ENCODE results near the gene PRR22. TPM values are rescaled to one million over a fixed set of nuclear protein-coding genes. Genes with fewer than 3 reads are reported as not detected.

PRR22 gene
- total and polyA plus RNA-seq, 9 of the 15 experiments (the other 6 are each of a cell fraction or from before 2014, with no cell fraction given): 0.03 to 12.0 (median 2.0) TPM; not detected in 1

DNA sequence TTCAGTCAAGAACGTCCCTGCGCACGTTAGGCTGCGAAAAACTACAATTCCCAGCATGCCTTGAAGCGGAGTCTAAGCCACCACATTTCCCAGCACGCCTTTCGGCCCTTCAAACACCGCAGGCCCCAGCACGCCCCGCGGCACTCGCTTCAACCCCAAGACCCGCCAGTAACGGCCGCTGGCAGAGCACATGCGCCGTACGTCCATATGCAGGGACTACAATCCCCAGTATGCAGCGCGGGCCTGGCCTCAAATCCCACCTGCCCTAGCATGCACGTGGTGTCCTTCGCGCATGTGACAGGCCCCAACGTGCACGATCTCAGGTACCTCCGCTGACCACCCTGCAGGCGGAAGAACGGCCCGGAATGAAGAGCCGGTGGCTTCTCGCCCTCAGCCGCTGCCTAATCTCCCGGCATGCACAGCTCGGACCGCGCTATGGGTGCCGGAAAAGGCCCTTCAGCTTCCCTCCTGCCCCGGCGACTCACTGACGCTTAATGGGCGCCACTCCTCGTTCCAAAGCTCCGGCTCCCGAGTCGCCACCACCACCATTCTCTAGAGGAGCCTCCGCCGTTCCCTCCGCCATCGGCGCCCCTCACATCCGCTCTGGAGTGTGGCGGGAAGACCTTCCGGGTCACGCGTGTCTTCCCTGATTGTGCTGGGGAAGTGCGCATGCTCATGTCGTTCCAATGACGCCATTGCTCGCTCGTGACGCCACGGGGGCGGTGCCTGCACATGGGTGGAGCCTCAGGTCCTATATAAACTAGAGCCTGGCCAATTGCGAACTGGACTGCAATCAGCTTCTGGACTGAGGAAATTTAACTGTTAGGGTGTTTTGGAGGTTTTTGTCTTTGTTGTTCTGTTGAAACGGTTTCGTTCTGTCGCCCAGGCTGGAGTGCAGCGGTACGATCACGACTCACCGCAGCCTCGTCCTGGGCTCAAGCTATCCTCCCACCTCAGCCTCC lies 6.3 kb upstream of the PRR22 start, which contains the start of gene DUS3L (continued):
- TF ChIP-seq HCFC1 (IDR thresholded peaks at IDR 0.05; ENCODE audit: low read depth, low read length) (peak; percentile 96), TAF1 (IDR thresholded peaks at IDR 0.05; ENCODE audit: control insufficient read depth, extremely low read depth, insufficient read depth, low read length, severe bottlenecking) (peak; percentile 76), ZNF175 (CRISPR knock-in tag; IDR thresholded peaks at IDR 0.05; ENCODE audit: low read depth) (peak; percentile 90), FOS (IDR thresholded peaks at IDR 0.05; ENCODE audit: extremely low read depth, insufficient read length) (no peak), RBM39 (optimal IDR thresholded peaks at IDR 0.05; ENCODE audit: low read depth, low read length) (no peak), MCM7 (IDR thresholded peaks at IDR 0.05) (no peak), TAF7 (tag; IDR thresholded peaks at IDR 0.05) (peak; percentile 80), ZNF3 (CRISPR knock-in tag; IDR thresholded peaks at IDR 0.05) (no peak)
- TF ChIP-seq, protein P1, sequence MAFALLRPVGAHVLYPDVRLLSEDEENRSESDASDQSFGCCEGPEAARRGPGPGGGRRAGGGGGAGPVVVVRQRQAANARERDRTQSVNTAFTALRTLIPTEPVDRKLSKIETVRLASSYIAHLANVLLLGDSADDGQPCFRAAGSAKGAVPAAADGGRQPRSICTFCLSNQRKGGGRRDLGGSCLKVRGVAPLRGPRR (CRISPR knock-in tag; IDR thresholded peaks at IDR 0.05): no peak
- TF ChIP-seq, protein P2, sequence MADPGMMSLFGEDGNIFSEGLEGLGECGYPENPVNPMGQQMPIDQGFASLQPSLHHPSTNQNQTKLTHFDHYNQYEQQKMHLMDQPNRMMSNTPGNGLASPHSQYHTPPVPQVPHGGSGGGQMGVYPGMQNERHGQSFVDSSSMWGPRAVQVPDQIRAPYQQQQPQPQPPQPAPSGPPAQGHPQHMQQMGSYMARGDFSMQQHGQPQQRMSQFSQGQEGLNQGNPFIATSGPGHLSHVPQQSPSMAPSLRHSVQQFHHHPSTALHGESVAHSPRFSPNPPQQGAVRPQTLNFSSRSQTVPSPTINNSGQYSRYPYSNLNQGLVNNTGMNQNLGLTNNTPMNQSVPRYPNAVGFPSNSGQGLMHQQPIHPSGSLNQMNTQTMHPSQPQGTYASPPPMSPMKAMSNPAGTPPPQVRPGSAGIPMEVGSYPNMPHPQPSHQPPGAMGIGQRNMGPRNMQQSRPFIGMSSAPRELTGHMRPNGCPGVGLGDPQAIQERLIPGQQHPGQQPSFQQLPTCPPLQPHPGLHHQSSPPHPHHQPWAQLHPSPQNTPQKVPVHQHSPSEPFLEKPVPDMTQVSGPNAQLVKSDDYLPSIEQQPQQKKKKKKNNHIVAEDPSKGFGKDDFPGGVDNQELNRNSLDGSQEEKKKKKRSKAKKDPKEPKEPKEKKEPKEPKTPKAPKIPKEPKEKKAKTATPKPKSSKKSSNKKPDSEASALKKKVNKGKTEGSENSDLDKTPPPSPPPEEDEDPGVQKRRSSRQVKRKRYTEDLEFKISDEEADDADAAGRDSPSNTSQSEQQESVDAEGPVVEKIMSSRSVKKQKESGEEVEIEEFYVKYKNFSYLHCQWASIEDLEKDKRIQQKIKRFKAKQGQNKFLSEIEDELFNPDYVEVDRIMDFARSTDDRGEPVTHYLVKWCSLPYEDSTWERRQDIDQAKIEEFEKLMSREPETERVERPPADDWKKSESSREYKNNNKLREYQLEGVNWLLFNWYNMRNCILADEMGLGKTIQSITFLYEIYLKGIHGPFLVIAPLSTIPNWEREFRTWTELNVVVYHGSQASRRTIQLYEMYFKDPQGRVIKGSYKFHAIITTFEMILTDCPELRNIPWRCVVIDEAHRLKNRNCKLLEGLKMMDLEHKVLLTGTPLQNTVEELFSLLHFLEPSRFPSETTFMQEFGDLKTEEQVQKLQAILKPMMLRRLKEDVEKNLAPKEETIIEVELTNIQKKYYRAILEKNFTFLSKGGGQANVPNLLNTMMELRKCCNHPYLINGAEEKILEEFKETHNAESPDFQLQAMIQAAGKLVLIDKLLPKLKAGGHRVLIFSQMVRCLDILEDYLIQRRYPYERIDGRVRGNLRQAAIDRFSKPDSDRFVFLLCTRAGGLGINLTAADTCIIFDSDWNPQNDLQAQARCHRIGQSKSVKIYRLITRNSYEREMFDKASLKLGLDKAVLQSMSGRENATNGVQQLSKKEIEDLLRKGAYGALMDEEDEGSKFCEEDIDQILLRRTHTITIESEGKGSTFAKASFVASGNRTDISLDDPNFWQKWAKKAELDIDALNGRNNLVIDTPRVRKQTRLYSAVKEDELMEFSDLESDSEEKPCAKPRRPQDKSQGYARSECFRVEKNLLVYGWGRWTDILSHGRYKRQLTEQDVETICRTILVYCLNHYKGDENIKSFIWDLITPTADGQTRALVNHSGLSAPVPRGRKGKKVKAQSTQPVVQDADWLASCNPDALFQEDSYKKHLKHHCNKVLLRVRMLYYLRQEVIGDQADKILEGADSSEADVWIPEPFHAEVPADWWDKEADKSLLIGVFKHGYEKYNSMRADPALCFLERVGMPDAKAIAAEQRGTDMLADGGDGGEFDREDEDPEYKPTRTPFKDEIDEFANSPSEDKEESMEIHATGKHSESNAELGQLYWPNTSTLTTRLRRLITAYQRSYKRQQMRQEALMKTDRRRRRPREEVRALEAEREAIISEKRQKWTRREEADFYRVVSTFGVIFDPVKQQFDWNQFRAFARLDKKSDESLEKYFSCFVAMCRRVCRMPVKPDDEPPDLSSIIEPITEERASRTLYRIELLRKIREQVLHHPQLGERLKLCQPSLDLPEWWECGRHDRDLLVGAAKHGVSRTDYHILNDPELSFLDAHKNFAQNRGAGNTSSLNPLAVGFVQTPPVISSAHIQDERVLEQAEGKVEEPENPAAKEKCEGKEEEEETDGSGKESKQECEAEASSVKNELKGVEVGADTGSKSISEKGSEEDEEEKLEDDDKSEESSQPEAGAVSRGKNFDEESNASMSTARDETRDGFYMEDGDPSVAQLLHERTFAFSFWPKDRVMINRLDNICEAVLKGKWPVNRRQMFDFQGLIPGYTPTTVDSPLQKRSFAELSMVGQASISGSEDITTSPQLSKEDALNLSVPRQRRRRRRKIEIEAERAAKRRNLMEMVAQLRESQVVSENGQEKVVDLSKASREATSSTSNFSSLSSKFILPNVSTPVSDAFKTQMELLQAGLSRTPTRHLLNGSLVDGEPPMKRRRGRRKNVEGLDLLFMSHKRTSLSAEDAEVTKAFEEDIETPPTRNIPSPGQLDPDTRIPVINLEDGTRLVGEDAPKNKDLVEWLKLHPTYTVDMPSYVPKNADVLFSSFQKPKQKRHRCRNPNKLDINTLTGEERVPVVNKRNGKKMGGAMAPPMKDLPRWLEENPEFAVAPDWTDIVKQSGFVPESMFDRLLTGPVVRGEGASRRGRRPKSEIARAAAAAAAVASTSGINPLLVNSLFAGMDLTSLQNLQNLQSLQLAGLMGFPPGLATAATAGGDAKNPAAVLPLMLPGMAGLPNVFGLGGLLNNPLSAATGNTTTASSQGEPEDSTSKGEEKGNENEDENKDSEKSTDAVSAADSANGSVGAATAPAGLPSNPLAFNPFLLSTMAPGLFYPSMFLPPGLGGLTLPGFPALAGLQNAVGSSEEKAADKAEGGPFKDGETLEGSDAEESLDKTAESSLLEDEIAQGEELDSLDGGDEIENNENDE (IDR thresholded peaks at IDR 0.05; ENCODE audit: low read depth, low read length): no peak

Measured in K562 (cell line).